T-helper 9 cell (primary cell): Measurements from ENCODE around the gene ACAT1.
"Not testable (repeated sequence)": the region's sequence is repeated elsewhere in the genome, so short reads cannot be mapped to it uniquely, and the experiment has no call there.

Source experiments
- DNase-seq: peaks from one replicate; pipeline ENCODE4 v3.0.0-alpha.2; 2020
- total RNA-seq, 2 donors: gene quantifications; one replicate each; lab custom pipeline; 2026; lab: John Stamatoyannopoulos, UW

Gene ACAT1
- total RNA-seq, result 21.0 to 44.2 reads per million in 2 donors

DNA sequence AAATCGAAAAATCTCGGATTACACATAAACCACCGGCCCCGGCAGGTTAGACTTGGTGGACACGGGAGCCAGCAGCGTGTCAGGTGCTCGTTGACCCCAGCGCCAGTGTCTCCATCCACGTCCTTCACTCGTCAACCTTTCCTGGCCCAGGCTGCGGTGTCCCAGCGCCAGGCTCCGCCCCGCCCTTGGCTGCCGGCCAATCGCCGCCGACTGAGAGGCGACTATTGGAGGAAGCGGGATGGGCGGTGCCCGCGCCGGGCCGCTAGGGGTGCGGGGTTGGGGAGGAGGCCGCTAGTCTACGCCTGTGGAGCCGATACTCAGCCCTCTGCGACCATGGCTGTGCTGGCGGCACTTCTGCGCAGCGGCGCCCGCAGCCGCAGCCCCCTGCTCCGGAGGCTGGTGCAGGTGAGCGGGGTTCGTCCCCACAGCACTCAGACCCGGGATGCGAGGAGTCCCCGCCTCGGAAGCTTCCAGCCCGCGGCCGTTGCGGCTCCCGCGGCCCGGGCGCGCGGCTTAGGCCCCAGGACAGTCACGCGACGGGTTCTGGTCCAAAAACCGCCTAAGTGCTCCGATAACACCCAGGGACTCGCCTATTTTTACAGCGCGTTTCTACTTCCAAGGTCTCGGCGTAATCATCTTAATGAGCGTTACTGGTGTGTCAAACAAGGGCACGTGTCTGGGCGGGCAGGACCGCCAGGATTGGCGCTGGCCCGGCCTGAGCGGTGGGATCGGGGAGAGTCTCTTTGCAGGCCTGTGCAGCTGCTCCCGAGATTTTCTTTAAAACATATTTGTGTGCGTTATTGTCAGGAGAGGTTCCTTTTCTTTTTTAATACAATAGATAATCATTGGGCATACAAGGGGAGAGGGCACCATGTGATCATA lies at the start of gene ACAT1:
Gene ACAT1 (plus strand): TSS at position 294 of the 882 bp plus-strand sequence. CDS start 40 bp downstream, at position 334.
- DNase-seq, result peak; percentile 96

DNA sequence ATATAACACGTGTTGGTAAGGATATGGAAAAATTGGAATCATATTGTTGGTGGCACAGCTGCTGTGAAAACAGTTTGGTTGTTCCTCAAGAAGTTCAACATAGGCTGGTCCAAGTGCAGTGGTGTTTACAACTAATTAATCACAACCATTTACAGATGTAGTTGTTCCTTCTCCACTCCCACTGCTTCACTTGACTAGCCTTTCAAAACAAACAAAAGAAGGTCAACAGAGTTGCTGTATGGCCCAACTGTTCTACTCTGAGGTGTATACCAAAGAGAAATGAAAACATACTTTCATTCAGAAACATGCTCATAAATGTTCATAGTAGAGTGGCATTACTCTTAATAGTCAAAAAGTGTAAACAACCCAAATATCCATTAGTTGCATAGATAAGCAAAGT lies 36.6 kb upstream of the ACAT1 start:
- no peak for DNase-seq

DNA sequence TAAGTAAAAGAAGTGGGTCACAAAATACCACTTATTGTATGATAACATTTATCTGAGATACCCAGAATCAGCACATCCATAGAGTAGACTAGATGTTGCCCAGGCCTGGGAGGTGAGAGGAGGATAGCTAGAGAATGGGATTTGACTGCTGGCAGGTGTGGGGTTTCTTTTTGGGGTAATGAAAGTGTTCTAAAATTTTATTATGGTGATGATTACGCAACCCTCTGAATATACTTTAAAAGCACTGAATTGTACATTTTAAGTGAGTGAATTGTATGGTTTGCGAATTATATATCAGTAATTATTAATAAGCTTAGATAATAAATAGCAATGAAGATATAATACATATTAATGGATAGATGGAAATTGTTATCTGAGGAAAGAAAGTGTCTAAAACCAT lies 35.7 kb upstream of the ACAT1 start:
- no peak for DNase-seq

DNA sequence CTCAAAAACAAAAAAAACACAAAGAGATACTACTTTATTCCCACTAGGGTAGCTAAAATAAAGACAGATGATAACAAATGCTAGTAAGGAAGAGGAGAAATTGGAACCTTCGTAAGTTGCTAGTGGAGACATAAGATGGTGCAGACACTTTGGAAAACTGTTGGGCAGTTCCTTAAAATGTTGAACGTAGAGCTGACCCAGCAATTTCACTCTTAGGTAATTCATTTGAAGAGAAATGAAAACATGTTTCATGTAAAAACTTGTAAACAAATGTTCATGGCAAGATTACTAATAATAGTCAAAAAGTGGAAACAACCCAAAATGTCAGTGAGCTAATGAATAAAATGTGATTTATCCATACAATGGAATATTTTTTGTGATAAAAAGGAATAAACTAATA lies 29.2 kb upstream of the ACAT1 start:
- DNase-seq, result no peak

DNA sequence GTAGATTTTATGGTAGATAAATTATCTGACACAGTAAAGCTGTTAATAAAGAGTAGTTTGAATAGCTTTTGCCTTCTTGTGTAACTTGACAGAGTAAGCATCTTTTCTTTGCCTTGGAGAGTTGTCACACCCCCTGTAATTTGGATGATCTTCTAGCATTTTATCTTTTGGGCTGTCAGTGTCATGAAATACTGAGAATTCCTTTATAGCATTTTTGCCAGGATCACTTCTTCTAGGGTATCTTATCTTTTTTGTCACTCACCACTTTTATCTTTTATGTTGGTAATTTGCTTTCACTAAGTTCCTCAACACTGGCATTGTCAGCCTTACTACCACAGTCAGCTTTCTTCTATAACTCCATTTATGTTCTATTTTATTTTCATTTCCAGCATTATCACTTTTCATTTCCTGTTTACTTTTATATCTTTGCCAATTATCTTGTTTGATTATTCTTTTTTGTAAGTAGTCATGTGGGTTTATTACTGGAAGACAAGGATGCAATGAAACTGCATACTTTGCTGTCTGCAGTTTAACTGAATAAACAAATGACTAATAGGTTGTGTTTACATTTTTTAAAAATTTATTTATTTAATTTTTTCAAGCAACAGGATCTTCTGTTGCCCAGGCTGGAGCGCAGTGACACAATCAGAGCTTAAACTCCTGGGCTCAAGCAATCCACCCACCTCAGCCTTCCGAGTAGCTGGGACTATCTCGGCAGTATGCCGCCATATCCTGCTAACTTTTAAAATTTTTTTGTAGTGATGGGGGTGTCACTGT lies 28.1 kb upstream of the ACAT1 start:
- no peak for DNase-seq

DNA sequence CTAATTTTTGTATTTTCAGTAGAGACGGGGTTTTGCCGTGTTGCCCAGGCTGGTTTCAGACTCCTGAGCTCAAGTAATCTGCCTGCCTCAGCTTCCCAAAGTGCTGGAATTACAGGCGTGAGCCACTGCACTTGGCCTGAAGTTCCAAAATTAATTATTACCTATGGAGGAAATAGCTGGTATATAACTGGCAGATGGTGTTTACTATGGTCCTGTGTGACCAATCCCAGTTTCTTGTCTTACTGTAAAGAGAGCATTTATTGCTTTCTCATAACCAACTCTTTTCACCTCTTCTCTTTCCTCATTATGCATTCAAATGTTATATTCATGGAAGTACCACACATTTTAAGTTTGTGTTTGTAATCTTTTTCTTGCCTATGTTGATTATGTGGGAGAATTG lies 24.2 kb upstream of the ACAT1 start:
- DNase-seq, result no peak

DNA sequence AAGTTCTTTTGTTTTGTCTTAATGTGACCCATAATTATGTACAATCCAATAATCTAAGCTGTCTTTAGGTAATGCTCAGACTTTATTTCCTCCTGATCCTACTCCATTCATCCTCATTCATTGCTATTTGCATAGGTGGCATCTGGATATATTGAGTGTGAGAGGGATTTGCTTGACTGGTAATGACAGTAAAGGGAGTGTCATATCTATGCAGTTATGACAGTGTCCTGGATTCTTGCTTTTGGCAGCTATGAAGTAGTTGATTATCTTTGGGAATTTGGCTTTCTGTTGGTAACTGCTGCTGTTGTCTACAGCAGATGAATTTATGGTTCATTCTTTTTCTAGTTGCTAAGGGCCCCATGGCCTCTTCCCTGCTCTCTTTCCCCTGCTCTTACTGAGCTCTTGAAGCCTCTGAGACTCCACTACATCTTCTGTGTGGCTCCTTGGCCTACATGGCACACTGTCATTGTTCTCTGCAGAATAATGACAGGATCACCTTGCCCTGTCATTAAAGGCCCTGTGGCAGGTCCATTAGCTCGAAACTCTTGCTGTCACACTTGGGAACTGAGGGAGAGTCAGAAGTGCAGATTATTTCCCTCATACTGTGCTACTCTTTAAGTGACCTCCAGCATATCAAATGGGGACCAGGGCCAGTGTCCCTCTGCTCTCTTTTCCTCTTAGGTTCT lies 20.1 kb upstream of the ACAT1 start:
- no peak for DNase-seq

DNA sequence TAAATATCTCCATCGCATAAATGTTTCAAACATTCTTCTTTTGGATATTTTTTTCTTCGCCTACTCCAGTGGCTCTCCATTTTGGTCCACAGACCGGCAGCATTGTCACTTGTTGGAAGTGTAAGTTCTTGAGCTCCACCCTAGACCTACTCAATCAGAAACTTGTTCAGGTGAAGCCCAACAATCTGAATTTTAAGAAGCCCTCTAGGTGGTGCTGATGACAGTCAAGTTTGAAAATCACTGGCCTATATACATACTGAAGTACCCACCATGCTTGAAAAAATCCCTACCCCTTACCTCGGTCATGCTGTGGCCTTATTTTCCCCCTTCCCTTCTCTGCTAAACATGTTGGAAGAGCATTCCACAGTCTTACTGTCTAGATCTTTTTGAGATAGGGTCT lies 10.2 kb upstream of the ACAT1 start:
- DNase-seq, result no peak

DNA sequence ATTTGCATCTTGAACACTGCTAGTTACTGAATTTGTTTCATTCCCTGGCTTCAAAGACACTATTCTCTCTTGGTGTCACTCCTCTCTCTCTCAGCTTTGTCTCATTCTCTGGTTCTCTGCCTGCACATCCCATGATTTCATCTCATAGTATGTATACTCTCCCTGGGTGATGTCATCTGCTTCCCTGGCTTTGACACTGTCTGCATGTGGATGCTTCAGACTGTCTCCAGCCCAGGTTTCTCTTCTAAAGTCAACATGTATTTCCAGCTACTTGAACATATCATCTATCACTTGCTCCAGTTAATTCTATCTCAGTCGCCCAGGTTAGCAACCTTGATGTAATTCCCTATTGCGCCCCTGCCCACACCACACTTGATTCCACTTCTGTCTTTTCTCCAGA lies 9.3 kb upstream of the ACAT1 start:
- no peak for DNase-seq

DNA sequence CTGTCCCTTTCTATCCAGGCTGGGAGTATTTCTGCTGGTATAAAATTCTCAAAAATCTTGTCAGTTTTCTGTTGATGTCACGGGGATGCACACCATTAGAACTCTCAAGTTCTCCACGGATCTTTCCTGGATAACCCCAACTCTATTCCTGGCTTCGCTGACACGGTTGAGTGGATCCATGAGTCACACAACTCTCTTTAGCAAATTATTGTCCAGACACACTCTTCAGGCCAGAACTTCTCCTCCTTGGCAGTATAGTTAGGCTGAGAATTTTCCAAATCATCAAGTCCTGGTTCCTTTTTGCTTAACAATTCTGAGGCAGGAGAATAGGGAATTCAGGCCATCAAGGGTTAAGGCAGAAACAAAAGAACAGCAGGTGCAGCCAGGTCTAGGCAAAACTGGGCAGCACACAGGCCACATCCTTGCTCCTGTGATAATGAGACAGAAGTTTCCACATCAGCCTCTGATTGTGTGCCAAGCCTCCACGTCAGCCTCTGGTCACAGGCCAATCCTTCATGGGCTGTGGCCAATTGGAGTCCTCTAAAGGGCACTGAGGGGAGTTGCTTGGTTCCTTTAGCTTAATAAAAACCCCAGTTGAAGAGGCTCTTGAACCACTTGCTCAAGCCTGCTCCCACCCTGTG lies 5.7 kb upstream of the ACAT1 start:
- no peak for DNase-seq

DNA sequence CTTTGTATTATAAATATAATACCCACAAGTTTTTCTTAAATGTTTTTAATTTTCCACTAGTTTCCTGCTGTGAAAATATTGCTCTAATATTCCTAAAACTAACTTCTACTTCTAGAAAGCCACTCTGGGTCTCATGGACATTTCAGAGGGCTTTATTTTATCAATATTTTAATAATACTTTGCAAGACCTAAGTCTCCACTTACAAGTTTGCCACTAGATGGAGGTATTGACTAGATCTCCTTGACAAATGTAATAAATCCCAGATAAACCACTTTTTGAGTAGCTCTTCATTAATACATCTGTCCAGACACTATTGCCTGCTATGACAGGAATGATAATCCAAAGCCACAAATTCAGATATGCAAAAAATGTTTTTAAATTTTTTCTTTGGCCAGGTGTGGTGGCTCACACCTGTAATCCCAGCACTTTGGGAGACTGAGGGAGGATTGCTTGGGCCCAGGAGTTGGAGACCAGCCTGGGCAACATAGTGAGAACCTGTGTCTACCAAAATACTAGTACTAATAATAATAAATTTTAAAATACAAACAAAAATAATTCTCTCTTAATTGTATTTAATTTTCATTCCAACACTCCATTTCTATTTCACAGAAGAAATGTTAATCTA lies 3.5 kb upstream of the ACAT1 start:
- no peak for DNase-seq

DNA sequence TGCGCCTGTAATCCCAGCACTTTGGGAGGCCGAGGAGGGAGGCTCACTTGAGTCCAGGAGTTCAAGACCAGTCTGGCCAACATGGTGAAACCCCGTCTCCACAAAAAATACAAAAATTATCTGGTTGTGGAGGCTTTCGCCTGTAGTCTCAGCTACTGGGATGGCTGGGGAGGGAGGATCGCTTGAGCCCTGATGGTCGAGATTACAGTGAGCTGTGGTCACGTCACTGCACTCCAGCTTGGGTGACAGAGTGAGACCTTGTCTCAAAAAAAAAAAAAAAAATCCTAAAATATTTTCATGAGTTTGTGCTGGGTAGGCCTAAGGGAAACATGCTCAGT lies 462 bp upstream of the ACAT1 start:
- not testable (repeated sequence) for DNase-seq

DNA sequence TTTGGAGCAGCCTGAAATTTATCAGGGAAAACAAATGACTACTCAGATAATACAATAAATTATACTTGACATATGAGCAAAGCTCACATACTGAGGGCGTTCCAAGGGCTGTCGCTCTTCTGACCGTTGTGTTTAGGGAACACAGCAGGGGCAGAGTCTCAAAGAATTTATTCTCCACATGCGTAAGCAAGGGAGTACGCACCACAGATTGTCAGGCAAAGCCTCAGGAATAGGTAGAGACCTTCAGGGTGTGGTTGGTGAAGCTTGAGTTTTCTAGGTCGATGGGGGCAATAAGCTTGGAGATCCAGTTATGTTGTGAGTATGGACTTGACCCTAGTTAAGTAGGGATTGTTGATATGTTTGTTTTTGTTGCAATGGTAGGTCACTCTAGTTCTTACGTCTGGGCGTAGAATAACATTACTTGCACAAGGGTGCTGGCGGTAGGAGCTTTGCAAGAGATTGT lies 830 bp downstream of the ACAT1 start:
- no peak for DNase-seq

DNA sequence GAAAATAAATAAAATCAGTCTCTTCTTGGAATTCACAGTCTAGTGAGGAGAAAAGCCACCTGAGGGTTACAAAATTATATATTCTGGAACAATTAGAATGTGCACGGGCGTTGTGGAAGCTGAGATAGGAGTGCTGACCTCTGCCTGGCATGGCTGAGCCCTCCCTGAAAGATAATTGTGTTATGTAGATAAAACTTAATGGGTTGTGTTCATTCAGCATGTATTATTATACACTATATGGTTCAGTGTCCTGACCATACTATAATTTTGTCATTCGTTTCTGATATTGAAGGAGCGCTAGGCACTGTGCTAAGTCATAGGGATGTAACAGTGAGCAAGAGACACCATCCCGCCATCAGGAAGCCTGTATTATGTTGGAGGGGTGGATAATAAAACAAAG lies 3.7 kb downstream of the ACAT1 start:
- no peak for DNase-seq

DNA sequence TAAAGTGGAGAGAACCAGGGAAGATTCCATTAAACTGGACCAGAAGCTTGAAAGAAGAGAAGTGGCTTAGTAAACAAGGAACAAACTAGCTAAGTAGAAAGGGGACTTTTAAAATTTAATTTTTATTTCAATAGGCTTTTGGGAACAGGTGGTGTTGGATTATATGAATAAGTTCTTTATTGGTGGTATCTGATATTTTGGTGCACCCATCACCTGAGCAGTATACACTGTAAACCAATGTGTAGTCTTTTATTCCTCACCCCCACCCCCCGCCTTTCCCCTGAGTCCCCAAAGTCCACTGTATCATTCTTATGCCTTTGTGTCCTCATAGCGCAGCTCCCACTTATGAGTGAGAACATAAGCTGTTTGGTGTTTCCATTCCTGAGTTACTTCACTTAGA lies 7.4 kb downstream of the ACAT1 start:
- DNase-seq, result no peak

DNA sequence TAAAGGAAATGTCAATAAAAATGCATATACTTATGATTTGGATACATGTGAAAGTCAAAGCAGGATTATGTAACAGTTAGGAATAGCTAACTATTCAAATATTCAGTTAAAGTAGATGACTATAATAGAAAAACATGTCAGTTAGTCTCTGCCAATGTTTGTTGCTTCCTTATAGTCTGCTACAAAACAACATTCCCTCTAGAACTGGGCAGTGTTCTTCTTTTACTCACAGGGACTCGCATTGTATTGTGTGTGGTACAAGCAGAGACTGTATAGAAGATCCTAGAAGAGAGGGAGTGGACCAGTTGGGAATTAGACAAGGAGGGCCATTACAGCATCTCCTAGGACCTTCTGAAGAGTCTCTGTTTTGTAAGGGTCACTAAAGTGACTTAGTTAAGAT lies 10.6 kb downstream of the ACAT1 start:
- DNase-seq, result no peak

DNA sequence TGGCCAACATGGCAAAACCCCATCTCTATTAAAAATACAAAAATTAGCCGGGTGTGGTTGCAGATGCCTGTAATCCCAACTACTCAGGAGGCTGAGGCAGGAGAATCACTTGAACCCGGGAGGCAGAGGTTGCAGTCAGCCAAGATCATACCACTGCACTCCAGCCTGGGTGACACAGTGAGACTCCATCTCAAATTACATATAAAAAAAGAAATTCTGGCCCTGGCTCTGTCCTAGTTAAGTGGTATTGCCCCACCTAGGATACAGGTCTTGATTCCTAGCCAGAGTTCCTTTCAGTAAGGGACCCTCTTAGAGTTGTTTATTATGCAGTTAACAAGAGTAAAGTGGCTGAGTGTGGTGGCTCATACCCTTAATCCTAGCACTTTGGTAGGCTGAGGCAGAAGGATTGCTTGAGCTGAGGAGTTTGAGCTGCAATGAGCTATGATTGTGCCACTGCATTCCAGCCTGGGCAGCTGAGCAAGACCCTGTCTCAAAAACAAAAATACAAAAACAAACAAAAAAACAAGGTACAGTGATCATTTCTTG lies 11.7 kb downstream of the ACAT1 start:
- not testable (repeated sequence) for DNase-seq

DNA sequence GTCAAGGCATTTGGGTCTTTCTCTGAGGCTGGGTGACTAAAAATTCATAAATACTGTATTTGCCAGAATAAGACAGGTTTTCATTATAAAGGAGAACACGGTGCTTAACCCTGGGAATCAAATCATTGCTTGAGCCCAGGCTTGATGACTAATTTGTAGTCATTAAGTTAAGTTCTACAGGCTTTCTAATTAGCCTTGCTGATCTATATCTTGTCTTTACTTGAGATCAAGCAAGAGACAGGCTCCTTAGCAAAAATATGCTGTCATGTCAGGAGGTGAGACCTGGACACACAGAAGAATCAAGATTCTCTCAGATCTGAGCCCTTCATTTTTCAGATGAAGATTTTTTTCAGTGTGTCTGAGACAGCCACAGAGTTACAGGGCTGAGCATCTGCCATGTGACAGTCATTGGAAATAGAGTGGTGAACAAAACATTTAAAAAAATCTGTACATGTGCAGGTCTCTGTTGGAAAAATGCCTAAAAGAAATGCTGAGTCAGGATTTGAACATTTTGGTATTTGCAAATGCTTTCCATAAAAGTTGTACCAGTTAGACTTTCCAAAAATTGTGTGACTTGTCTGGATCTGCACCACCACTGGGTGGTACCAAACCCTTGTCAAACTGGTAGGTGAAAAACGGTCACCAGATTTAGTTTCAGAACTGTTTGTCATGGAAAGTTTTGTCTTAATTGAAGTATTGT lies 14.6 kb downstream of the ACAT1 start:
- DNase-seq, result no peak

DNA sequence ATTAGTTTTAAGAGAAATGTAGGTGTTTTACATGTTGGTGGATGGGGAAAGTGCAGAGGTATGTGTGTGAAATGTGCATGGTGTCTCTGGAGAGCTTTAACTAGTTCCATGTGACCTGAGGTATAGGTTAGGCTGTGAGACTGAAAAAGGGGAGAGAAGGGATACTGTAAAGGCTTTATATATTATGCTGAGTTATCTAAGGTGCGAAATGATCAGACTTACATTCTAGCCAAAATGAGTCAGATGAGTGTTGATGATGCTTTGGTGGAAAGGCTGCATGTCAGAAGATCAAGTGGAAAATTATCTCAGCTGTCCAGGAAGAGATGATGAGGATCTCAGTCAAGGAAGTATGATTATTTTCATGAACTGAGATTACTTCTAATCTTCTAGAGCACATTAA lies 15.8 kb downstream of the ACAT1 start:
- no peak for DNase-seq

DNA sequence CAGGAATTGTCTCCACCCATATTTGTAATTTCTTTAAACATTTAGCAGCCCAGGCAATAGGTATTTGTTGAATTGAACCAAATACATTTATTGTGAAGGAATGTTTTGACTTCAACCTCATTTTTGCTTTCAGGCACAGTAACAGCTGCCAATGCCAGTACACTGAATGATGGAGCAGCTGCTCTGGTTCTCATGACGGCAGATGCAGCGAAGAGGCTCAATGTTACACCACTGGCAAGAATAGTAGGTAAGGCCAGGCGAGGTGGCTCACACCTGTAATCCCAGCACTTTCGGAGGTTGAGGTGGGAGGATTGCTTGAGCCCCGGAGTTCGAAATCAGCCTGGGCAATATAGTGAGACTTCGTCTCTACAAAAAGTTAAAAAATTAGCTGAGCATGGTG lies 20.9 kb downstream of the ACAT1 start:
- no peak for DNase-seq

DNA sequence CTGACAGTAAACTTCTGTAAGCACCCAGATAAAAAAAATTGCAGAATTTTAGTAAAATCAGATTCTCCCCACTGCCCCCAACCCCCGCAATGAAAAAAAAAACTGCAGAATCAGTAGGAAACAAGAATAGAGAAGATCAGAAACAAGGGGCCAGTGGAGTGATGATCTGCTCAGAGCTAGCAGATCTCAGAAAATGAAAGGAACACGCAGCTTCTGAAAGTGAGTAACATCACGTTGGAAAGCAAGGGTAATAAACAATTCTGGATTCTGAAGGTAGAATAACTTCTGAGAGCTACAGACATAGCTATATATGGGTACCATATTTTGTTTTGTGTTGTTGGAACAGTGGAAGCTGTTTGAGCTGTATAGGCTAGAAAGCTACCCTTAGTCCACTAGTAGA lies 23.2 kb downstream of the ACAT1 start:
- no peak for DNase-seq

DNA sequence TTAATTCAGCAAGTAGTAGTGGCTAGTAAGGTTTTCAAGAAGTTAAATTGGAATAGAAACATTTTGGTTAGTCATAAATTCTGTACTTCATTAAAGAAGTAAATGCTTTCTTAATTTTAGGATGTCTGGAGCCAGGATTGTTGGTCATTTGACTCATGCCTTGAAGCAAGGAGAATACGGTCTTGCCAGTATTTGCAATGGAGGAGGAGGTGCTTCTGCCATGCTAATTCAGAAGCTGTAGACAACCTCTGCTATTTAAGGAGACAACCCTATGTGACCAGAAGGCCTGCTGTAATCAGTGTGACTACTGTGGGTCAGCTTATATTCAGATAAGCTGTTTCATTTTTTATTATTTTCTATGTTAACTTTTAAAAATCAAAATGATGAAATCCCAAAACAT lies 25.8 kb downstream of the ACAT1 start:
- no peak for DNase-seq
